ENCODE data around the gene SLC25A11. TPM values are rescaled to one million over a fixed set of nuclear protein-coding genes. Genes with fewer than 3 reads are reported as not detected.

SLC25A11 gene
- polyA plus RNA-seq, 5 donors, result 40.1 to 62.0 (median 46.2) TPM

DNA sequence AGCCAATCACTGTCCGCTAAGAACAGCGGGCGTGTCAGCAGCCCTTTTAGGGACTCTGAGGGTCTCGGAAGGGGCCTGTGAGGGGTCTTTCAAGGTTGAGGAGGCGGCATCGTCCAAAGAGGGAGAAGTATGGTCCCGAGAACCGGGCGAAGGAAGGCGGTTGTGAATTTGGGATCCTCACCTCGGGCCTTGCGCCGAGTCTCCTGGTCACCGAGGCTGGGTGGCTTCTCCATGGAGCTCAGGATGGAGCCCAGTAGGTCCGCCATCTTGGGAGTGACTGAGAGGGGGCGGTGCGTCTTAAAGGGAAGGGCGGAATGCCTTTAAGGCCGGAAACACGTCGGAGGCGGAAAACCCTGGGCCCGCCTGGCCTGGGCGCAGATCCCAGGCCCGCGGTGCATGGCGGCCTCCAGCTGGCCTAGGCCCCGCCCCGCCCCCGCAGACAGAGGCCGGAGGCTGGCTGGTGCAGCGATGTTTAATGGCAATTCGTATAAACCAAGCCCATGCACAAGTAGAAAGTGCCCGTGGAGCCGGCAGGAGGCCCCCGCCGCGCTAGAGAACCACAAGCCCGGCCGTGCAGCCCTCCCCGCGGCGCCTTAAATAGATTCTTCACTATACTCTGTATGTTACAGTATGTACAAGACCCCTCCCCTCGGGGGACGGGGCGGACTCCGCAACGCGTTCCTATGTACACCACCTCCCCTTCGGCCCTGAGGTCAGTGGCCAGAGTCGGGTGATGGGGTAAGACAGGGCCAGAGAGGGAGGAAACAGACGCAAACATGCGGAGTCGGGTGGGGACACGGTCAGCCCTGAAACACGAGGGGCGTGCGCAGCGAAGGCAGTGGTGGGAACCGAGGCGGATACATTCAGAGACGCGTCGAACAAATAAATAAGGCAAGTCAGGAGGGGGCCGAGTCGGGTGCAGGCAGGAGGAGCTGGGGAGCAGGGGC lies 28.0 kb upstream of the SLC25A11 start, which contains the start of gene SPAG7:
TSS of gene SPAG7 (minus strand) at position 279 of the 947 bp plus-strand sequence. CDS start at position 266, 13 bp downstream.
- peak; percentile 100 for DNase-seq

GRCh38 chr17:4966844-4967538 lies 27.1 kb upstream of the SLC25A11 start:
- peak; percentile 99 for DNase-seq

GRCh38 chr17:4965311-4965986 lies 25.6 kb upstream of the SLC25A11 start:
- no peak for DNase-seq

DNA sequence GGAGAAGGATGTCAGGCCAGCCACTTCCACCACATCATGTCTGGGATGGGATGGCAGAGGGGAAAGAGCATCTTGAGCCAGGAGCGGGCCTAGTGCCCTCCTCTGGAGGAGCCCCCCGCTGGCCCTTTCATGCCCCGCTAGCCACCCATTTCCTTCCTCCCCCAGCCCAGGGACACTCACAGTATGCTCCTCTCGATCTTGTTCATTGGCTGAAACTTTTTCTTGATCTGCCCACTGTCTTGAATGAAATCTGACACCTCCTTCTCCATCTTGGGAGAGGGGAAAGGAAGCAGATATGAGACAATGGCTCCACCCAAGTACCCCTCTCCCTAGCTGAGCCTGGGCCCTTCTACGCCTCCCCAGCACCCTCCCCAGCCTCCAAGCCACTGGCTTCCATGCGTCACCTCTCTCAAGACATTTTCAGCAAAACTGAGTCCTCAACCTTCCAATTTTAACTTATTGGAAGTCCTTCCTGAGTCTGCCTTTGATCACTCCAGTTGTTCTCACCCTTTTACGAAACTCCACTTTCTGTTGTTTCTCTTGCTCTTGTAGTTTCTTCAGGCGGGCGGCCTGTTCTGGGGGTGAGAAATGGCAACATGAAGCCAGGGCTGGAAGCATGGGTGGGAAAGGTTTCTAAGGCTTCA lies 20.6 kb upstream of the SLC25A11 start:
- no peak for DNase-seq

DNA sequence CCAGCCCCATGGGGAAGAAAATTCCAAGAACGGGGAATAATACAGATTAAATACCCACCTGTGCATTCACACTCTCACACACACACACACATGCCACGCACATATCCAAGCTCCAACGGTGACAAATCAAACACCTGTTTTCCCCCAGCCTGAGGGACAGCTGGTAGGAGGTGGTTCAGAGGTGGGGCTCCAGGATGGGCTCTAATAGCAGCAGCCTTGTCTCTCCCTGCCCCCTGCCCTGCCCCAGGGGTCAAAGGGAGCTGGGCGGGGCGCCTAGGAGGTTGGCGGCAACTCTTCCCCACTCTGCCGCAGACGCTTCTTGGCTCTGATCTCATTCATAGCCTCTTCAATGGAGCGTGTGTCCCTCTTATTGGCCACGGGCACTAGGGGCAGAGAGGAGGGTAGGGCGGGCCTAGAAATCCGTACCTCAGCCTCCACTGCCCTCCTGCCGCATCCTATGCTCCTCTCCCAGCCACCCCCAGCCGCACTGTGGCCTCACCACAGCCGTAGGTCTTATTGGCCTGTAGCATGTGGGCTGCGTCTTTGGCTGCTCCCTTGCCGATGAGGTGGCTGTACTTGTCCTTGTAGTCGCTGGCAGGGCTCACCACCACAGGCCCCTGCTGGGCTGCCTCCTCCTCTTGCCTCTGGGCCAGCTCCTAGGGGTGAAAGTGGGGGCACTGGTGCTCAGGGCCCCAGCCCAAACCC lies 19.6 kb upstream of the SLC25A11 start:
- DNase-seq, result no peak

DNA sequence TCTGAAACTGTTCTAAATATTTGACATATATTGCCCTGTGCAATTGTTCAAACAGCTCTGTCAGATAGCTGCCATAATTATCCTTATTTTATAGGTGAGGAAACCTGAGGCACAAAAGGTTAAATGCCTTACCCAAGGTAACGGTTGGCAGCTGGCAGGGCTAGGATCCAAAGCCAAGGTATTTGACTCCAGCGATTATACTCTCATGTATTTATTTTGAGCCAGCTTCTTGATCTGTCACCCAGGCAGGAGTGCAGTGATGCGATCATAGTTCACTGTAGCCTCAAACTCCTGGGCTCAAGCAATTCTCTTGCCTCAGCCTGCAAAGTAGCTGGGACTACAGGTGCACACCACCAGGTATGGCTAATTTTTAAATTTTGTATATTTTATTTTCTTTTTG lies 18.3 kb upstream of the SLC25A11 start:
- DNase-seq, result no peak

DNA sequence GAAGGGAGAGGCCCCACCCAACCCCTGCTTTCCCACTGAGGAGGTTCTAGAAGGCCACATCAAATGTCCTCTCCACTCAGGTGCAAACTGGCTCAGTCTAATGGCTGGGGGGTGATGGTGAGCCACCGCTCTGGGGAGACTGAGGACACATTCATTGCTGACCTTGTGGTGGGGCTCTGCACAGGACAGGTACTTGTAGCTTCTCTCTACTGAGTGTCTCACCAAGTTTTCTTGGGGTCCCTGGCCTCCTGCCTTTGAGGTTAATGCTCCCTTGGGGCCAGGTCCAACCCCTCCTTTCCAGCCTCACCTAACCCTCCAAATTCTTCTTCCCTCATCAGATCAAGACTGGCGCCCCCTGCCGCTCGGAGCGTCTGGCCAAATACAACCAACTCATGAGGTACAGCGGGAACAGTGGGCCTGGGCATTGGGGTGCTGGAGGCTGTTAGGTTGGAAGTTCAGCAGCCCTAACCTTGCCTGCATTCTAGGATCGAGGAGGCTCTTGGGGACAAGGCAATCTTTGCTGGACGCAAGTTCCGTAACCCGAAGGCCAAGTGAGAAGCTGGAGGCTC lies 16.7 kb upstream of the SLC25A11 start:
- no peak for DNase-seq

GRCh38 chr17:4955091-4955490 lies 15.2 kb upstream of the SLC25A11 start:
- DNase-seq, result no peak

DNA sequence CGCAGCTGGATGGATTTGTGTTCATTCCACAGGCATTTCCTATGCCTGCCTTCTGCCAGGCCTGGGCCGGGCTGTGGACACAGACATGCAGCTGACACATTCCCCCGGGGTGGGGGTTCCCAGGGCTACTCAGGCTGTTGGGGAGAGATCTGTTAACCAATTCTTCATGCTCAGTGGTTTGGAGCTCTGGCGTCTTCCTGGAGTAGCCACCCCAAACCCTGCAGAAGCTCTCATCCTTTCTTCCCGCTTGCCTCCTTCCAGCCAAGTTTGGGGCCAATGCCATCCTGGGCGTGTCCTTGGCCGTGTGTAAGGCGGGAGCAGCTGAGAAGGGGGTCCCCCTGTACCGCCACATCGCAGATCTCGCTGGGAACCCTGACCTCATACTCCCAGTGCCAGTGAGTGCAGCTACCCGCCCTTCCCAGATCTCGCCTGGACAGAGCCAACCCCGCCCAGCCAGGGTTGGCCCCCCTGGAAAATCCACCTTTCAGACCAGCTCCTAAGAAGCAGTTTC lies 13.7 kb upstream of the SLC25A11 start:
- DNase-seq, result no peak

DNA sequence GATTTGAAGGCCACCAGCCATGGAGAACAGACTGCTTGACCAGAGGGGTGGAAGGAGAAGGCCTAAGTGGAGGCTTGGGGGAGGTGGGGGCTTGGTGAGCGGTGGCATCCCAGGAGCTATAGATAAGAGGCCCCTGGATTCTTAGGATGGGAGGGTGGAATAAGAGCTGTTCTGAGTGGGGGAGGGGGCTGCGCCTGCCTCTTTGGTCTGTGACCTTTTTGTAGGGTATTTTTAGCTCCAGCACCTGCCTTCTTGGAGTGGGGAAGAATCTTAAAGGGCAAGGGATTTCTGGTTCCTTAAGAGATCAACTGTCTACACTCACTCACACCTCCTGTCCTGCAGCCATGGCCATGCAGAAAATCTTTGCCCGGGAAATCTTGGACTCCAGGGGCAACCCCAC lies 11.6 kb upstream of the SLC25A11 start:
- no peak for DNase-seq

GRCh38 chr17:4950746-4951204 lies 10.9 kb upstream of the SLC25A11 start, which contains the start of gene ENO3:
Gene ENO3 (plus strand): TSS chr17:4951119. CDS start chr17:4951830, 711 bp downstream.
- DNase-seq, result no peak

- DNase-seq, result peak; percentile 33 to 45
Measured at GRCh38 chr17:4950075-4950745, 10.4 kb upstream of the SLC25A11 start.

GRCh38 chr17:4949321-4950074 lies 9.7 kb upstream of the SLC25A11 start:
- DNase-seq, result peak; percentile 46 to 65

- peak; percentile 90 to 93 for DNase-seq
Measured at GRCh38 chr17:4948931-4949320, 9.1 kb upstream of the SLC25A11 start.

DNA sequence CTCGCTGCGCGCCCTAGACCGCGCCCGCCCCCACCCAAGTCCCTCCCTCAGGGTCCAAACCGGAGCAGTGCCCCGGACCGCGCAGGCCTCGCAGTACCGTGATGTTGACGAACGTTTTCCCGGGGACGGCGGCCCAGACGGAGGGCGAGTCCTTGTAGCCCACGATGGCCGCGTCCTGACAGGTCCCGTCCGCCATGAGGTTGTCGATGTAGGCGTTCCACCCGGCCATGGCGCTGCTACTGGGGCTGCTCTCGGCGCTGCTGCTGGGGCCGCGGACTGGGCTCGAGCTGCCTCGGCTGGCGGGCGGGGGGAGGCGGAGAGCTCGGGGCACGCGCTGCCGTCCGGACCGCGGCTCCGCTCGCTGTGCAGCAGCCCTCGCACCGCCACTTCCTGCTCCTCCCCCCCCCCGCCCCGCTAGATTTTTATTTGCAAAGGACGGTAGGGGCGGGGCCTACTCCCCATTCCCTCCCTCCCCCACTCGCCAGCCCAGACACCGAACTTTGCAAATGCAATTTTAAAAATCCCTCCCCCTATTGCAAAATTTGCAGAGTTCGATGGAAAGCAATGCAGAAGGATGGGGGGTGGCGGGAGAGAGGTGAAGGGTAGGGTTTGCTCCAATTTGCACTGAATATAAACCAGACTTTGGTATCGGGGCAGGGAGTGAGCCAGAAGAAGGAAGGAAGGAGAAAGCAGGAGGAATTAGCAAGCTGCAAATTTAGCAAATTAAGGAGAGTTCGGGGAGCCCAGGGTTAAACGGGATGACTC lies 8.5 kb upstream of the SLC25A11 start, which contains the start of gene PFN1:
TSS of gene PFN1 (minus strand) at position 365 of the 765 bp plus-strand sequence. CDS start at position 229, 136 bp downstream.
- peak; percentile 94 for DNase-seq

GRCh38 chr17:4947411-4948165 lies 7.7 kb upstream of the SLC25A11 start:
- DNase-seq, result peak; percentile 60 to 62

DNA sequence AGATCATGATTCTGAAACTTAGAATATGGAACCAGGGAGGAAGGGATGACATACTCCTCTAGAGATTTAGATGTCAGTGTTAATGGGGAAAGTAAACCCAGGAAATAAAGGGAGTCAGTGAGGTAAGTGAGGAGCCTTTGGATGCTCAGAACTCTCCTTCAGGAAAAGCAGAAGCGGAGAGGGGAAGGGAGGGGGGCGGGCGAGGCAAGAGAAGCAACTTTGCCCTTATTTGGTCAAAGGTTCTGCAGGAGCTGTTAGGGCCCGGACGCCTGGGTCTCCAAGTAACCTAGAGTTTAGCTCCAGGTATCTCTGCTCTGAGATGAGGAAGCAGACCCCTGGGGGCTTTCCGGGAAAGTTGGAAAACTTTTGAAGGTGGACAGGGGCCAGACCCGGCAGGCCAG lies 7.2 kb upstream of the SLC25A11 start:
- DNase-seq, result no peak

All from right lung (tissue), 5 donors.